GM10847 (cell line): ENCODE data around the gene GPR176.

Source experiments
- POLR2A ChIP-seq: IDR thresholded peaks from 2 replicates; pipeline ENCODE4 v1.6.1; 2011; ENCODE audit not compliant: insufficient read length; ENCODE audit errors: extremely low read depth

The GPR176 gene

GRCh38 chr15:39918688-39919385, 1.2 kb downstream of the GPR176 start:
- TF ChIP-seq POLR2A, result no peak

- TF ChIP-seq POLR2A, result no peak
These were observed 5.1 kb downstream of the GPR176 start for GRCh38 chr15:39914977-39915376.

- no peak for TF ChIP-seq POLR2A
These were observed 11.1 kb downstream of the GPR176 start for GRCh38 chr15:39909007-39909406.

GRCh38 chr15:39908186-39908585, 11.9 kb downstream of the GPR176 start:
- TF ChIP-seq POLR2A, result no peak

- TF ChIP-seq POLR2A, result no peak
These were observed 12.8 kb downstream of the GPR176 start for GRCh38 chr15:39907216-39907615.

GRCh38 chr15:39904115-39904514, 16.0 kb downstream of the GPR176 start:
- no peak for TF ChIP-seq POLR2A

- no peak for TF ChIP-seq POLR2A
These were observed 21.7 kb downstream of the GPR176 start for GRCh38 chr15:39898317-39898716.

- no peak for TF ChIP-seq POLR2A
These were observed 23.2 kb downstream of the GPR176 start for GRCh38 chr15:39896846-39897245.

- no peak for TF ChIP-seq POLR2A
These were observed 24.0 kb downstream of the GPR176 start for GRCh38 chr15:39896101-39896500.

- no peak for TF ChIP-seq POLR2A
These were observed 27.6 kb downstream of the GPR176 start for GRCh38 chr15:39892418-39892817.

- no peak for TF ChIP-seq POLR2A
These were observed 29.4 kb downstream of the GPR176 start for GRCh38 chr15:39890621-39891020.

GRCh38 chr15:39889601-39890000, 30.5 kb downstream of the GPR176 start:
- no peak for TF ChIP-seq POLR2A

GRCh38 chr15:39888809-39889208, 31.3 kb downstream of the GPR176 start:
- TF ChIP-seq POLR2A, result no peak

- no peak for TF ChIP-seq POLR2A
These were observed 31.8 kb downstream of the GPR176 start for GRCh38 chr15:39888243-39888642.

- no peak for TF ChIP-seq POLR2A
These were observed 32.2 kb downstream of the GPR176 start for GRCh38 chr15:39887832-39888231.

- TF ChIP-seq POLR2A, result no peak
These were observed 32.9 kb downstream of the GPR176 start for GRCh38 chr15:39887211-39887610.

- no peak for TF ChIP-seq POLR2A
These were observed 33.6 kb downstream of the GPR176 start for GRCh38 chr15:39886418-39886817.
